SIG-M5 (cell line): ENCODE measurements around the gene BLVRA.

Source experiments
- DNase-seq: peaks from one replicate; lab custom pipeline; 2025; lab: John Stamatoyannopoulos, UW

Gene BLVRA

GRCh38 chr7:43750016-43750887 lies 8.2 kb upstream of the BLVRA start:
- peak; percentile 19 for DNase-seq

GRCh38 chr7:43752411-43752810 lies 6.1 kb upstream of the BLVRA start:
- DNase-seq, result no peak

- DNase-seq, result no peak
Observed at GRCh38 chr7:43753271-43753810, 5.1 kb upstream of the BLVRA start.

- DNase-seq, result no peak
Observed at GRCh38 chr7:43753843-43754242, 4.6 kb upstream of the BLVRA start.

- DNase-seq, result no peak
Observed at GRCh38 chr7:43754596-43754995, 3.9 kb upstream of the BLVRA start.

- no peak for DNase-seq
Observed at GRCh38 chr7:43756368-43757072, 2.0 kb upstream of the BLVRA start.

- no peak for DNase-seq
Observed at GRCh38 chr7:43757073-43757720, 1.3 kb upstream of the BLVRA start.

GRCh38 chr7:43758822-43759683 lies 573 bp downstream of the BLVRA start:
- no peak for DNase-seq

GRCh38 chr7:43760861-43761260 lies 2.4 kb downstream of the BLVRA start:
- no peak for DNase-seq

GRCh38 chr7:43761382-43761781 lies 2.9 kb downstream of the BLVRA start:
- DNase-seq, result no peak

- DNase-seq, result no peak
Observed at GRCh38 chr7:43761938-43762692, 3.6 kb downstream of the BLVRA start.

GRCh38 chr7:43763183-43763582 lies 4.7 kb downstream of the BLVRA start:
- DNase-seq, result no peak

- DNase-seq, result no peak
Observed at GRCh38 chr7:43764039-43764761, 5.7 kb downstream of the BLVRA start.

GRCh38 chr7:43764807-43765491 lies 6.5 kb downstream of the BLVRA start:
- DNase-seq, result no peak

GRCh38 chr7:43766564-43766963 lies 8.1 kb downstream of the BLVRA start:
- no peak for DNase-seq

- DNase-seq, result no peak
Observed at GRCh38 chr7:43767311-43767710, 8.8 kb downstream of the BLVRA start.

- no peak for DNase-seq
Observed at GRCh38 chr7:43768201-43768886, 9.9 kb downstream of the BLVRA start.

- no peak for DNase-seq
Observed at GRCh38 chr7:43768887-43769272, 10.4 kb downstream of the BLVRA start.

GRCh38 chr7:43769281-43769680 lies 10.8 kb downstream of the BLVRA start:
- no peak for DNase-seq
